ENCODE measurements around the gene GAPVD1. TPM values are rescaled to one million over a fixed set of nuclear protein-coding genes. Genes with fewer than 3 reads are reported as not detected.
"Not testable (repeated sequence)": the region's sequence is repeated elsewhere in the genome, so short reads cannot be mapped to it uniquely, and the experiment has no call there.

The GAPVD1 gene, protein sequence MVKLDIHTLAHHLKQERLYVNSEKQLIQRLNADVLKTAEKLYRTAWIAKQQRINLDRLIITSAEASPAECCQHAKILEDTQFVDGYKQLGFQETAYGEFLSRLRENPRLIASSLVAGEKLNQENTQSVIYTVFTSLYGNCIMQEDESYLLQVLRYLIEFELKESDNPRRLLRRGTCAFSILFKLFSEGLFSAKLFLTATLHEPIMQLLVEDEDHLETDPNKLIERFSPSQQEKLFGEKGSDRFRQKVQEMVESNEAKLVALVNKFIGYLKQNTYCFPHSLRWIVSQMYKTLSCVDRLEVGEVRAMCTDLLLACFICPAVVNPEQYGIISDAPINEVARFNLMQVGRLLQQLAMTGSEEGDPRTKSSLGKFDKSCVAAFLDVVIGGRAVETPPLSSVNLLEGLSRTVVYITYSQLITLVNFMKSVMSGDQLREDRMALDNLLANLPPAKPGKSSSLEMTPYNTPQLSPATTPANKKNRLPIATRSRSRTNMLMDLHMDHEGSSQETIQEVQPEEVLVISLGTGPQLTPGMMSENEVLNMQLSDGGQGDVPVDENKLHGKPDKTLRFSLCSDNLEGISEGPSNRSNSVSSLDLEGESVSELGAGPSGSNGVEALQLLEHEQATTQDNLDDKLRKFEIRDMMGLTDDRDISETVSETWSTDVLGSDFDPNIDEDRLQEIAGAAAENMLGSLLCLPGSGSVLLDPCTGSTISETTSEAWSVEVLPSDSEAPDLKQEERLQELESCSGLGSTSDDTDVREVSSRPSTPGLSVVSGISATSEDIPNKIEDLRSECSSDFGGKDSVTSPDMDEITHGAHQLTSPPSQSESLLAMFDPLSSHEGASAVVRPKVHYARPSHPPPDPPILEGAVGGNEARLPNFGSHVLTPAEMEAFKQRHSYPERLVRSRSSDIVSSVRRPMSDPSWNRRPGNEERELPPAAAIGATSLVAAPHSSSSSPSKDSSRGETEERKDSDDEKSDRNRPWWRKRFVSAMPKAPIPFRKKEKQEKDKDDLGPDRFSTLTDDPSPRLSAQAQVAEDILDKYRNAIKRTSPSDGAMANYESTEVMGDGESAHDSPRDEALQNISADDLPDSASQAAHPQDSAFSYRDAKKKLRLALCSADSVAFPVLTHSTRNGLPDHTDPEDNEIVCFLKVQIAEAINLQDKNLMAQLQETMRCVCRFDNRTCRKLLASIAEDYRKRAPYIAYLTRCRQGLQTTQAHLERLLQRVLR (N-terminal part only)
- total RNA-seq: 10 to 100 TPM; 41.6 to 47.7 TPM

DNA sequence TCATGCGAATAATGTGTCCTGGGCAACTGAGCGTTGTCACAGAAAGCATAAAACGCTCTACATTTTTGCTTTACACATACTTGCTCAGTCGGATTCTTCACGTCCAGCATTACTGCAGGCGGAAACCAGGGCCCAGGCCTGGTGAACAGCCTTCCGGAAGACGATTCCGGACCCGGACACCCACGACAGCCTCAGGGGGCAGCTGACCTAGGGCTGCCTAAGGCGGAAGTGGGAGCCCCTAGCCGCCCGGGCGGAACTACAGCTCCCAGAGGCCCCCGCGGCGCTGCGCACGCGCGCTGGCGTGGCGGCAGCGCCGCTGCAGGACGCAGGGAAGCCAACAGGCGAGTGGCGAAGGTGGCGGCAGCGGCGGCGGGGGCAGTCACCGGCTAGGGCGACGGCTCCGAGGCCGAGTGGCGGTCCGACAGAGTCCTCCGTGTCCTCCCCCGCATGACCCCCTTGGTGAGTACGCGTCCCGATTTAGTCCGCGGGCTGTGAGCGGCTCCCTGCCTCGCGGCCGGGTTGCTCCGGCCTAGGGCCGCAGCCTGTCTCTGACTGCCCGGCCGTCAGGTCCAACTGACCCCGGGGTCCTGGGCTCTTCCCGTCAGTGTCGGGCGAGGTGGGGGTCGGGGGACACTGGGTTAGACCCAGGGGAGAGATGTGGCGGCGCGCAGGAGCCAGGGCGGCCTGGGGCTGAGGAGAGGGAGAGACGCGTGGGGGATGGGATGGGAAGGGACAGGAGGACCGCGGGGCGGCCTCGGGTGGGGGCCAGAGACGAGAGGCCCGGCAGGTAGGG, at the start of gene GAPVD1:
Gene GAPVD1, plus strand, starts transcription at position 326 of the 793 bp plus-strand sequence. CDS start 37,096 bp downstream, outside the sequence.
- no peaks in the 10 kb centered on the region for H3K9me3 Mint-ChIP-seq (ENCODE audit: low read depth)
- intact Hi-C loops (cut with DNase I, micrococcal nuclease): loop anchor here (1.0 to 10.0 kb wide), 9 partner anchors 20 to 847 kb away; partner anchors contain the start of genes HSPA5 (in 2 of the 2), GOLGA1 (in 1 of the 2), NR6A1 (in 1 of the 2) and PPP6C (in 1 of the 2)
- CTCF ChIA-PET: interaction anchor here (0.6 to 1.2 kb wide), 5 partner anchors 17 to 99 kb away, joined by 3 to 12 read pairs (median 4); partner anchors contain the start of gene HSPA5

DNA sequence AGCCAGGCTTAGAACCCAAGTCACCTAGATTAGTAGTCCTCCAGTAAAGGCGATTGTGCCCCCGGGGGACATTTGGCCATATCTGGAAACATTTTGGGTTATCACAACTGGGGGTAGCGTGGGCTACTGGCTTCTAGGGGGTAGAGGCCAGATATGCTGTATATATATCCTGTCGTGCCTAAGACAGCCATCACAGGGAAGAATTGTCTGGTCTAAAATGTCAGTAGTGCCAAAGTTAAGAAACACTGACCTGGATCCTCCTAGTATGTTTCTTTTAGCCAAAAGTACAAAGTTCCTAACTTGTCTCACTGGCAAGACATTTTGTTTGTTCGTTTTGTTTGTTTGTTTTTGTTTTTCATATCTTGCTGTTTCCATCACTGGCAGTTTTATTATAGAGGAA, 47.4 kb upstream of the GAPVD1 start:
- no peaks in the 10 kb centered on the region for H3K9me3 Mint-ChIP-seq (ENCODE audit: low read depth)
- H3K4me1 Mint-ChIP-seq: no peaks in the 10 kb centered on the region
- ATAC-seq: no peak
- DNase-seq: no peak
- peak overlapping the region; percentile 25 for H3K27ac Mint-ChIP-seq
- no peaks in the 10 kb centered on the region for H3K27me3 Mint-ChIP-seq
- CTCF ChIA-PET: interaction anchor here (1.2 kb wide), 1 partner anchor 10 kb away, joined by 3 read pairs; no protein-coding TSS in a partner anchor
- H3K36me3 Mint-ChIP-seq (ENCODE audit: low read depth): peaks cover 44% of the 10 kb centered on the region
- H3K4me3 Mint-ChIP-seq: no peak overlapping the region
- POLR2A ChIA-PET: no interaction called here
- intact Hi-C loops (cut with DNase I, micrococcal nuclease): no loop called here

More for the DNA sequence above, at the start of gene GAPVD1:
- H3K4me3 Mint-ChIP-seq: peak within 1 kb of the TSS; percentile 99
- ATAC-seq (peak; percentile 99), DNase-seq (peak; percentile 94)
- no peaks in the 10 kb centered on the region for H3K27me3 Mint-ChIP-seq
- POLR2A ChIA-PET: interaction anchor here (1.2 to 2.7 kb wide), 2 partner anchors 21 to 46 kb away, joined by 4 to 20 read pairs; partner anchors contain the start of gene HSPA5
- H3K4me1 Mint-ChIP-seq: peaks cover 43% of the 10 kb centered on the region
- H3K27ac Mint-ChIP-seq: peak within 1 kb of the TSS; percentile 96
- H3K36me3 Mint-ChIP-seq (ENCODE audit: low read depth): peaks cover 22% of the 10 kb centered on the region

DNA sequence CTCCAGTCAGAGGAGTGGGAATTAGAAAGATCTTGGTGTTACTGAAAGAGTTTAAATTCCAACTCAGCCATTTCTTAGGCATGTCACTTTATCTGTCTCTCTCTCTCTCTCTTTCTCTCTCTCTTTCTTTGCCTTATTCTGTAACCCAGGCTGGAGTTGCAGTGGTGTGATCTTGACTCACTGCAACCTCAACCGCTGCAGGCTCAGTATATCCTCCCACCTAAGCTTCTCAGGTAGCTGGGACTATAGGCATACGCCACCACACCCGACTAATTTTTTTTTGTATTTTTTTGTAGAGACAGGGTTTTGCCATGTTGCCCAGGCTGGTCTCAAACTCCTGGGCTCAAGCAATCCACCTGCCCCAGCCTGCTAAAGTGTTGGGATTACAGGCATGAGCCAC, 43.0 kb upstream of the GAPVD1 start:
- ChIA-PET CTCF (interaction anchor here (0.6 to 0.7 kb wide), 2 partner anchors 68 to 152 kb away, joined by 3 read pairs; no protein-coding TSS in a partner anchor), POLR2A (no interaction called here)
- ATAC-seq (no peak), DNase-seq (no peak)
- Mint-ChIP-seq H3K36me3 (ENCODE audit: low read depth) (peaks cover 41% of the 10 kb centered on the region), H3K4me3 (no peak overlapping the region), H3K27ac (no peak overlapping the region), H3K27me3 (no peaks in the 10 kb centered on the region), H3K9me3 (ENCODE audit: low read depth) (no peaks in the 10 kb centered on the region), H3K4me1 (no peaks in the 10 kb centered on the region)
- intact Hi-C loops (cut with DNase I, micrococcal nuclease): no loop called here

DNA sequence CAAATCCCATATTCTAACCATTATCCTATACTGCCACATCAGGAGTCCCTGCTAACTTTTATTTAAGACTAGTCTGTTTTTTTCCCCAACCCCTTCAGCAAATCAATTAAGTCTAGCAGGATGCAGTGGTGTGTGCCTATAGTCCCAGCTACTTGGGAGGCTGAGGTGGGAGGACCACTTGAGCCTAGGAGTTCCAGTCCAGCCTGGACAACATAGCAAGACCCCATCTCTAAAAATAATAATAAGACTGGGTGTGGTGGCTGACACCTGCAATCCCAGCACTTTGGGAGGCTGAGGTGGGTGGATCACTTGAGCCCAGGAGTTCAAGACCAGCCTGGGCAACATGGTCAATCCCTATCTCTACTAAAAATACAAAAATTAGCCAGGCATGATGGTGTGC, 36.8 kb upstream of the GAPVD1 start:
- H3K27me3 Mint-ChIP-seq; intact Hi-C loops (cut with DNase I, micrococcal nuclease); ATAC-seq; H3K4me3 Mint-ChIP-seq; H3K4me1 Mint-ChIP-seq; H3K27ac Mint-ChIP-seq; DNase-seq; H3K9me3 Mint-ChIP-seq (ENCODE audit: low read depth): not testable (repeated sequence)
- H3K36me3 Mint-ChIP-seq (ENCODE audit: low read depth): peaks cover 27% of the 10 kb centered on the region
- POLR2A ChIA-PET: interaction anchor here (0.7 kb wide), 1 partner anchor 332 kb away, joined by 3 read pairs; no protein-coding TSS in a partner anchor
- CTCF ChIA-PET: interaction anchor here (1.1 kb wide), 1 partner anchor 9 kb away, joined by 4 read pairs; no protein-coding TSS in a partner anchor

DNA sequence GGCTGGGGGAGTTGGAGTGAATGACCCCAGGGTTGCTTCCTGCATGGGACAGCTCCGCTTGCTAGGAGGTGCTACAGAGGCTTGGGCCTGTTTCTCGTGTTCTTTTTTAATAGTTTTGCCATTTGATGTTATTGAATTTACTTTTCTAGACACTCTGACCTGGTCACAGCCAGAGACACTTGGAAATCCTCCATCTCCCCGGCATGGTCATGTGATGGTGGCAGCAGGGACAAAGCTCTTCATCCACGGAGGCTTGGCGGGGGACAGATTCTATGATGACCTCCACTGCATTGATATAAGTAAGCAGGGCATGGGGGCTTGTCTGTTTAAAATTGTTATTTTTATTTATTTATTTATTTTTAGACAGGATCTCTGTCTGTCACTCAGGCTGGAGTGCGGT, 33.9 kb upstream of the GAPVD1 start:
- no peaks in the 10 kb centered on the region for H3K4me1 Mint-ChIP-seq
- ATAC-seq: no peak
- CTCF ChIA-PET: interaction anchor here (0.6 kb wide), 1 partner anchor 80 kb away, joined by 7 read pairs; no protein-coding TSS in a partner anchor
- H3K4me3 Mint-ChIP-seq: no peak overlapping the region
- DNase-seq: no peak
- POLR2A ChIA-PET: no interaction called here
- no peak overlapping the region for H3K27ac Mint-ChIP-seq
- peaks cover 23% of the 10 kb centered on the region for H3K36me3 Mint-ChIP-seq (ENCODE audit: low read depth)
- no peaks in the 10 kb centered on the region for H3K9me3 Mint-ChIP-seq (ENCODE audit: low read depth)
- no peaks in the 10 kb centered on the region for H3K27me3 Mint-ChIP-seq
- intact Hi-C loops (cut with DNase I, micrococcal nuclease): no loop called here

DNA sequence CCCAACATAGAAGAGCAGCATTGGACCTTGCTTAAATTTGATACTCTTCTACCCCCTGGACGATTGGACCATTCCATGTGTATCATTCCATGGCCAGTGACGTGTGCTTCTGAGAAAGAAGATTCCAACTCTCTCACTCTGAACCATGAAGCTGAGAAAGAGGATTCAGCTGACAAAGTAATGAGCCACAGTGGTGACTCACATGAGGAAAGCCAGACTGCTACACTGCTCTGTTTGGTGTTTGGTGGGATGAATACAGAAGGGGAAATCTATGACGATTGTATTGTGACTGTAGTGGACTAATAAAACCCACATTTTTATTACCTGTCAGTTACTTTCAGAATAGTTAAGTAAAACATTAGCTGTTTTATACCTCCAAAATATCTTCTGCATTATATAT, 27.9 kb upstream of the GAPVD1 start:
- H3K4me1 Mint-ChIP-seq: peaks cover 34% of the 10 kb centered on the region
- no peak overlapping the region for H3K27ac Mint-ChIP-seq
- CTCF ChIA-PET: interaction anchor here (0.7 to 0.9 kb wide), 2 partner anchors 9 to 144 kb away, joined by 4 read pairs; no protein-coding TSS in a partner anchor
- POLR2A ChIA-PET: interaction anchor here (0.8 kb wide), 1 partner anchor 136 kb away, joined by 3 read pairs; no protein-coding TSS in a partner anchor
- intact Hi-C loops (cut with DNase I, micrococcal nuclease): no loop called here
- ATAC-seq (peak; percentile 52), DNase-seq (no peak)
- H3K4me3 Mint-ChIP-seq: no peak overlapping the region
- no peaks in the 10 kb centered on the region for H3K9me3 Mint-ChIP-seq (ENCODE audit: low read depth)
- peaks cover 59% of the 10 kb centered on the region for H3K36me3 Mint-ChIP-seq (ENCODE audit: low read depth)
- H3K27me3 Mint-ChIP-seq: no peaks in the 10 kb centered on the region

DNA sequence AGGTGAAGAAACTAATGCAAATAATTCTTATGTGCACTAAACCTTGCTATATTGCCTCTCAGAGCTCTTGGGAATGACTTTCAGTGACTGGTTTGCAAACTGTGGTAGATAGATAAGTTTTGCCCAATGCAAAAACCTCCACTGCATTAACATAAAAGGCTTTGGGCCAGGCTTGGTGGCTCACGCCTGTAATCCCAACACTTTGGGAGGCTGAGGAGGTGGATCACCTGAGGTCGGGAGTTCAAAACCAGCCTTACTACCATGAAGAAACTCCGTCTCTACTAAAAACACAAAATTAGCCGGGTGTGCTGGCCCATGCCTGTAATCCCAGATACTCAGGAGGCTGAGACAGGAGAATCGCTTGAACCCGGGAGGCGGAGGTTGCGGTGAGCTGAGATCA, 27.5 kb upstream of the GAPVD1 start:
- H3K36me3 Mint-ChIP-seq (ENCODE audit: low read depth): peaks cover 63% of the 10 kb centered on the region
- ChIA-PET POLR2A (interaction anchor here (0.7 to 0.8 kb wide), 2 partner anchors 86 to 136 kb away, joined by 3 to 4 read pairs; no protein-coding TSS in a partner anchor), CTCF (interaction anchor here (0.7 to 0.9 kb wide), 2 partner anchors 10 to 144 kb away, joined by 4 read pairs; no protein-coding TSS in a partner anchor)
- peaks cover 39% of the 10 kb centered on the region for H3K4me1 Mint-ChIP-seq
- H3K27ac Mint-ChIP-seq; intact Hi-C loops (cut with DNase I, micrococcal nuclease); DNase-seq; H3K9me3 Mint-ChIP-seq (ENCODE audit: low read depth); ATAC-seq; H3K27me3 Mint-ChIP-seq; H3K4me3 Mint-ChIP-seq: not testable (repeated sequence)

DNA sequence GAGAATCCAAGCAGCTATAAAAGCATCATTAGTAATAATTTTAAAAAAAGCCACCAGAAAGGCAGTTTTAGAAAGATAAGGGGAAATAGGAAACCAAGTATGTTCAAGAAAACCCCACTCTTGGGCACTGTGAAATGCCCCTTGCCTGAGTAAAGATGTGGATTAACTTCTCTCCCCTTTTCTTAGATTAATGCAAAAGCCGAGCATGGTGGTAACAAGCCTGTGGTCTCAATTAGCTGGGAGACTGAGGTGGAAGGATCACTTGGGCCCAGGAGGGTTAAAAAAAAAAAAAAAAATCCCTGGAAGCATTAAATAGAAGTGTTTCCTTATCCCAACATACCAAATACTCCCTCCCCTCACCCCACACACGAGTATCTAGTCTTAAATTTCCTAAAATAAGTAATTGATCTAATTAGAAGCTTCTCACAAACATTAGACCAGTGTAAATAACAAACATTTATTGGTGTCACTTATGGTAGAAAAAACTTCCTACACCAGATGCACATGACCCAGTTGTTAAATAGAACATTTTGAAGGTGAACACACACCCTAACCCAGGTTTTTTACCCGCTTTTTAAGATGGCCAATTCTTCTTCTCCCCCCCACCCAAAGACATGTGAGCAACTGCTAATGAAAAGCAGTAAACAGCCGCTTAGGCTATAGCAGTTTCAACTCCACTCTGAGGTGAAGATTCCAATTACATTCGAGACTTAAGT, 25.7 kb upstream of the GAPVD1 start:
- POLR2A ChIA-PET: interaction anchor here (0.6 to 0.7 kb wide), 2 partner anchors 41 to 375 kb away, joined by 5 read pairs; no protein-coding TSS in a partner anchor
- Mint-ChIP-seq H3K9me3 (ENCODE audit: low read depth) (no peaks in the 10 kb centered on the region), H3K4me1 (peaks cover 43% of the 10 kb centered on the region), H3K36me3 (ENCODE audit: low read depth) (peaks cover 71% of the 10 kb centered on the region), H3K27ac (peak overlapping the region; percentile 75), H3K27me3 (no peaks in the 10 kb centered on the region), H3K4me3 (peak overlapping the region; percentile 90)
- CTCF ChIA-PET: interaction anchor here (0.7 kb wide), 1 partner anchor 71 kb away, joined by 5 read pairs; no protein-coding TSS in a partner anchor
- DNase-seq: no peak
- ATAC-seq: no peak
- intact Hi-C loops (cut with DNase I, micrococcal nuclease): no loop called here

DNA sequence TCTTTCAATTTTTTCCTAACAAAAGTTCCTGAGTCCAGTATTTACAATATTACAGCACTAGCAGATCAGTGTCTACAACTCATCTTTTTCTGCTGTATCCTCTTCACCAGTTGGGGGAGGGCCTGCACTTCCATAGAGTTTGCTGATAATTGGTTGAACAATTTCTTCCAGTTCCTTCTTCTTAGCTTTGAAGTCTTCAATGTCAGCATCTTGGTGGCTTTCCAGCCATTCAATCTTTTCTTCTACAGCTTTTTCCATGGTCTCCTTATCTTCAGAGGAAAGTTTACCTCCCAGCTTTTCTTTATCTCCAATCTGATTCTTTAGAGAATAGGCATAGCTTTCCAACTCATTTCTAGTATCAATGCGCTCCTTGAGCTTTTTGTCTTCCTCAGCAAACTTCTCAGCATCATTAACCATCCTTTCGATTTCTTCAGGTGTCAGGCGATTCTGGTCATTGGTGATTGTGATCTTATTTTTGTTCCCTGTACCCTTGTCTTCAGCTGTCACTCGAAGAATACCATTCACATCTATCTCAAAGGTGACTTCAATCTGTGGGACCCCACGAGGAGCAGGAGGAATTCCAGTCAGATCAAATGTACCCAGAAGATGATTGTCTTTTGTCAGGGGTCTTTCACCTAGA, 25.0 kb upstream of the GAPVD1 start:
- POLR2A ChIA-PET: interaction anchor here (0.6 to 0.7 kb wide), 4 partner anchors 41 to 376 kb away, joined by 3 to 5 read pairs (median 4); no protein-coding TSS in a partner anchor
- peak overlapping the region; percentile 75 for H3K27ac Mint-ChIP-seq
- peaks cover 43% of the 10 kb centered on the region for H3K4me1 Mint-ChIP-seq
- ATAC-seq; H3K27me3 Mint-ChIP-seq; intact Hi-C loops (cut with DNase I, micrococcal nuclease); H3K9me3 Mint-ChIP-seq (ENCODE audit: low read depth); DNase-seq: not testable (repeated sequence)
- H3K36me3 Mint-ChIP-seq (ENCODE audit: low read depth): peaks cover 76% of the 10 kb centered on the region
- CTCF ChIA-PET: interaction anchor here (0.7 kb wide), 1 partner anchor 71 kb away, joined by 5 read pairs; no protein-coding TSS in a partner anchor
- H3K4me3 Mint-ChIP-seq: peak overlapping the region; percentile 90

Measured in activated CD4-positive, alpha-beta T cell treated with anti-CD3 and anti-CD28 coated beads for 36 hours (primary cell).